GM12864 (cell line): ENCODE data around the gene DISP1.
"Not testable (repeated sequence)": the region's sequence is repeated elsewhere in the genome, so short reads cannot be mapped to it uniquely, and the experiment has no call there.

Experiments used
- DNase-seq: peaks from one replicate; pipeline ENCODE4 v3.0.0-alpha.2; 2011; ENCODE audit warnings: low read depth
- H3K4me3 ChIP-seq: 2 replicates; pipeline ENCODE4 v1.5.1; 2011; ENCODE audit warnings: mild to moderate bottlenecking, low read depth, low read length, control low read depth
- CTCF ChIP-seq: IDR thresholded peaks from 2 replicates; pipeline ENCODE4 v1.5.1; 2011; ENCODE audit warnings: low read depth, mild to moderate bottlenecking, moderate library complexity, low read length, control low read depth, inconsistent platforms; ENCODE audit errors: missing control alignments

Gene DISP1

GRCh38 chr1:222828939-222829338, 14.1 kb downstream of the DISP1 start:
- peak; percentile 11 for TF ChIP-seq CTCF
- no peak overlapping the region for H3K4me3 ChIP-seq
- DNase-seq, result no peak

DNA sequence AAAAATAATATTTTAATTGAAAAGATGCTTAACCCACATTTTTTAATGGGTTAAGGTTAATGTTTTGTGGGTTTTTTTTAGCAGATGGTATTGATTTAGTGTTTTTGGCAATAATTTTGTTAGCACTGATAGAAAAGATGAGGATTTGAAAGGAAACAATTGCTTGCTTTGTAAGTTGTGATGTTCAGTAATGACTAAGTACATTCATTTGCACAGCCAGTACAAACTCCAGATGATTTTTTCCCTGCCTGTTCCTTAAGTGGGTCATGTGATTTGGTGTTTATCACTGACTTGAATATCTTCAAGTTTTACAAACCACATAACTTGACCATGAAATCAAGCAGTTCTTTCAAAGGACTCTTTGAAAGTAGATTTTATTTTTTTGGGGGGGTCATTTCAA, 15.0 kb downstream of the DISP1 start:
- TF ChIP-seq CTCF, result no peak
- no peak overlapping the region for H3K4me3 ChIP-seq
- no peak for DNase-seq

DNA sequence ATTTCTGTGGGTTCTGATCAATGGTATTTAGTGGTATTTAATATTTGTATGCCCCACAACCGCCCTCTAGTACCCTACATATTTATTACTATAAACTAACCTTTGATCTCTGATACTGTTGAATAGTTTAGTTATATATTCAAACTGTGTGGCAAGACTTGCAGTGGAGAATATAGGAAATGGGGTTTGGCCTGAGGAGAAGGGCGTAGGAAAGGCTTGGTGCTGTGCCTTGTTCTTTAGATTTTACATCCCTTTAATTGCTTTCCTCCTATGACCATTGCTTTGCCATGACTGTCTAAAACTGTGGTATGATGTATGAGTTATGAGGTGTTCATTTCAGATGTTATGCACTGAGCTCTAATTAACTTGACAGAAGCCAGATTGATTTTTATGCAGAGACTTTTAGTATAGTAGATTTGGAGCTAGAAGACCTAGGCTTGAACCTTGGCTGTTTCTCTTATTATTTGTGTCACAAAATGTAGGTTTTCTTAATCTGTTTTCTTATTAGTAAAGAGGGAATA, 18.6 kb downstream of the DISP1 start:
- no peak for TF ChIP-seq CTCF
- DNase-seq, result no peak
- no peak overlapping the region for H3K4me3 ChIP-seq

DNA sequence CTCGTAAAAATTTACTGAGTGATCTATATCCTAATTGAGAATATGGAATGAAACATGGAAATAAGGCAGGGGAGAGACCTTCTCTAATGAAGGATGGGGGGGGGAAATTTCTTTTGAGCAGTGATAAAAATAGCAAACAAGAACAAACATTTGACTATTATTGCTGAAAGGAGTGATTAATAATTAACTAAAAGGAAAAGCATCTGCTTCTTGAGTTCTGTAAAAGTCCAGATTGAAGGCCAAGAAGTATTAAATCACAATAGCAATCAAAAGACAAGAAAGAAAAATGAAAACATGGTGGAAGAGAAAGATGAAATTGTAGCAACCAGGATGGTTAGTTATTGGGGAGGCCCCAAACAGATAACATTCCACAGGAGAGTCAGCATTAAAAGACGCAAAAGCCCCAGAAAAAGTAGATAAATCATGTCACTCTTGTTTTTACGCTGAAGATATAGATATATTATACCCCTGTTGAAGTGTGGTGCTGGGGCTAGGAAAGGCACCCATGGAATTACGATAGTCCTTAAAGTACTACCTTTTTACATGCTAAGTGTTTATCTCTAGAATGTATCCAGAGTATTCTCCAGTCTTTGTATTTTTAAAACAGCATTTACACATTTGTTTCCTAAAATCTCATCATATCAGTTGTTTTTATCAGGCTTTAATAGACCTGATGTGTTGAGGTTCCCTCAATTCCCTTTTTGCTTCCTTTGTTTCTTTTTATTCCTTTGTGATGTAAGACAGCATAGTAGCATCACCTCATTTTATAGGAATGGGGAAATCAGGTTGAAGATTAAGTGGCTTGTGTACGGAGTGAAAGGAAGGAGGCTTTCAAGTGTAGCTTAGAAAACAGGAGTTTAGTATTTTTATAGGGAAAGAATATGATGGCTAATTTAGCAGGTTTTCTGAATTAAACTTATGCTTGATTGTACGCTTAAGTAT, 28.9 kb downstream of the DISP1 start:
- TF ChIP-seq CTCF, result no peak
- DNase-seq, result no peak
- H3K4me3 ChIP-seq, result no peak overlapping the region

DNA sequence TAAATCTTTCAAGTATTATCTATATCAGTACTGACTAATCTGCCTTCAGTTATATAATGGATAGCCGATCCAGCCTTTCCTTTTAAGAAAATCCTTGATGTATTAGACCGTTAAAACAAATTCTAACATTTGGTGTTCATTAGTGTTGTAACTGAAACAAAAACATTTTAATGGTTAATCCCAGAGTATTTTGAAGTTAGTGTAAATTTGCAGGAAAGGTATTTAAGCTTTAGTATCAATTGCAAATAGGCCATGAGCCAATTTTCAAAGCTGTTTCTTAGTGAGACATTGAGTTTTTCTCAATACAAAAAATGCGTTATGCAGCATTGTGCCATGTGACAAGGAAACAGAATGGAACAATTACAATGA, 29.6 kb downstream of the DISP1 start:
- no peak for DNase-seq
- no peak overlapping the region for H3K4me3 ChIP-seq
- TF ChIP-seq CTCF, result no peak

GRCh38 chr1:222845763-222846162, 30.9 kb downstream of the DISP1 start:
- H3K4me3 ChIP-seq, result no peak overlapping the region
- TF ChIP-seq CTCF, result no peak
- no peak for DNase-seq

DNA sequence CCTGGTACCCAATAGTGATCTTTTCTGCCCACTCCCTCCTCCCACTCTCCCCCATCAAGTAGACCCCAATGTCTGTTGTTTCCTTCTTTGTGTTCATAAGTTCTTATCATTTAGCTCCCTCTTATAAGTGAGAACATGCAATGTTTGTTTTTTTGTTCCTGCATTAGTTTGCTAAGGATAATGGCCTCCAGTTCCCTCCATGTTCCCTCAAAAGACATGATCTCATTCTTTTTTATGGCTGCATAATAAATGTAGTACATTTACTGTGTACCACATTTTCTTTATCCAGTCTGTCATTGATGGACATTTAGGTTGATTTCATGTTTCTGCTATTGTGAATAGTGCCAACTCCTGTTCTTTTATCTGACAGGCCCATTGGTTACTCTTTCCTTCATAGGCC, 35.7 kb downstream of the DISP1 start:
- not testable (repeated sequence) for DNase-seq

More for the DNA sequence above, 35.7 kb downstream of the DISP1 start:
- H3K4me3 ChIP-seq, result not testable (repeated sequence)
